Suprapubic skin (tissue), 4 donors: ENCODE data around the gene CRYM. TPM values are rescaled to one million over a fixed set of nuclear protein-coding genes. Genes with fewer than 3 reads are reported as not detected.

Experiments used
- DNase-seq, 2 donors: peaks; one replicate each; pipeline ENCODE4 v3.0.0-alpha.2; 2019; ENCODE audit warnings: low spot score in 2 of 2
- H3K27ac ChIP-seq: fragments of 200-600 bp; sonication (generic); one replicate; pipeline ENCODE4 v1.5.1; 2019
- H3K27me3 ChIP-seq: fragments of 200-600 bp; sonication (generic); one replicate; pipeline ENCODE4 v1.5.1; 2019
- H3K36me3 ChIP-seq: fragments of 200-600 bp; sonication (generic); one replicate; pipeline ENCODE4 v1.5.1; 2019
- H3K4me1 ChIP-seq: fragments of 200-600 bp; sonication (generic); one replicate; pipeline ENCODE4 v1.5.1; 2019
- H3K4me3 ChIP-seq: fragments of 200-600 bp; sonication (generic); one replicate; pipeline ENCODE4 v1.5.1; 2019; ENCODE audit warnings: mild to moderate bottlenecking
- H3K9me3 ChIP-seq: fragments of 200-600 bp; sonication (generic); one replicate; pipeline ENCODE4 v1.5.1; 2019
- EP300 ChIP-seq: sonication (generic); formaldehyde crosslinking; IDR thresholded peaks from one replicate; pipeline ENCODE4 v1.6.1; 2017; ENCODE audit warnings: antibody characterized with exemption
- POLR2A ChIP-seq, 2 donors: fragments of 450-650 bp; IDR thresholded peaks; one replicate each; pipeline ENCODE4 v1.6.1; 2017; ENCODE audit warnings: antibody characterized with exemption in 2 of 2, mild to moderate bottlenecking in 2 of 2, moderate library complexity in 2 of 2
- POLR2AphosphoS5 ChIP-seq, 3 donors: sonication (generic); formaldehyde crosslinking; IDR thresholded peaks; one replicate each; pipeline ENCODE4 v1.6.1; 2017; ENCODE audit warnings: antibody characterized with exemption in 3 of 3
- WGBS: methylation state at CpG from one replicate; pipeline ENCODE4 v1.1.5; 2018; 5-methylcytosine and 5-hydroxymethylcytosine counted together
- total RNA-seq, 4 donors: library from RNA; depleted of rRNA; stranded (reverse); fragments of >200 nt; gene quantifications; one replicate each; pipeline ENCODE4 v1.1.0, GENCODE V29; 2016
- TF ChIP-seq, protein P1 (sequence below), 2 donors: fragments of 200-600 bp in 1 of 2; fragments of 450-650 bp in 1 of 2; sonication (generic) in 1 of 2; IDR thresholded peaks; one replicate each; pipeline ENCODE4 v1.5.1; 2016 to 2019; ENCODE audit warnings: antibody characterized with exemption in 2 of 2, mild to moderate bottlenecking in 1 of 2, moderate library complexity in 1 of 2

Gene CRYM
- total RNA-seq, 4 donors from 2014 or later = 0.91 to 13.2 (median 5.5) TPM

DNA sequence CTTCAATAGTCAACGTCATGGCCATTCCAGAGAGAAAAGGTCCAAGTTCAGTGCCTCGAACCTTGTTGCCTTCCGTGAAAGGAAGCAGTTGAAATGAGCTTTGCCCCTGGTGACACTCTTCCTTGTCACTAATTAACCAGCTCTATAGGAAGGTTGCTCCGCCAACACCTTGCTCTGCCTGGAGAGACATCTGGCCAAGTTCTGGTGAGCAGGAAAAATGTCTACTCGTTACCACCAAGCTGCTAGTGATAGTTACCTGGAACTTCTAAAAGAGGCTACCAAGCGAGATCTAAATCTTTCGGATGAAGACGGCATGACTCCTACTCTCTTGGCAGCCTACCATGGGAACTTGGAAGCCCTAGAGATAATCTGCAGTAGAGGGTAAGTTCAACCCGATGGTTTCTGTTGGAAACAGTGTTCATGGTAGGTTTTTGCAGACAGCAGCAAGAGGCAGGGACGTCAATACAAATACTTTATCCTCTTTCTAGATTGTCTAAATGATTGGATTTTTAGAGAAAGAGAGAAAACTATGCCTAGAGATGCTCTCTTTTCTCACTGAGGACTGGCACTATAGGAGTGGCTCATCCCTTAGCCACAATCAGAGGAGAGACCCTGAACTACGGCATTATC is 44.5 kb downstream of the CRYM start, which contains the start of gene ANKS4B:
Gene ANKS4B, plus strand, starts transcription at position 179 of the 630 bp plus-strand sequence. Its CDS starts 39 bp downstream, at position 218.
- H3K9me3 ChIP-seq = no peaks in the 10 kb centered on the region
- DNase-seq = no peak
- H3K36me3 ChIP-seq = no peaks in the 10 kb centered on the region
- TF ChIP-seq, protein P1, sequence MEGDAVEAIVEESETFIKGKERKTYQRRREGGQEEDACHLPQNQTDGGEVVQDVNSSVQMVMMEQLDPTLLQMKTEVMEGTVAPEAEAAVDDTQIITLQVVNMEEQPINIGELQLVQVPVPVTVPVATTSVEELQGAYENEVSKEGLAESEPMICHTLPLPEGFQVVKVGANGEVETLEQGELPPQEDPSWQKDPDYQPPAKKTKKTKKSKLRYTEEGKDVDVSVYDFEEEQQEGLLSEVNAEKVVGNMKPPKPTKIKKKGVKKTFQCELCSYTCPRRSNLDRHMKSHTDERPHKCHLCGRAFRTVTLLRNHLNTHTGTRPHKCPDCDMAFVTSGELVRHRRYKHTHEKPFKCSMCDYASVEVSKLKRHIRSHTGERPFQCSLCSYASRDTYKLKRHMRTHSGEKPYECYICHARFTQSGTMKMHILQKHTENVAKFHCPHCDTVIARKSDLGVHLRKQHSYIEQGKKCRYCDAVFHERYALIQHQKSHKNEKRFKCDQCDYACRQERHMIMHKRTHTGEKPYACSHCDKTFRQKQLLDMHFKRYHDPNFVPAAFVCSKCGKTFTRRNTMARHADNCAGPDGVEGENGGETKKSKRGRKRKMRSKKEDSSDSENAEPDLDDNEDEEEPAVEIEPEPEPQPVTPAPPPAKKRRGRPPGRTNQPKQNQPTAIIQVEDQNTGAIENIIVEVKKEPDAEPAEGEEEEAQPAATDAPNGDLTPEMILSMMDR (IDR thresholded peaks at IDR 0.05) = no peak
- no peak for TF ChIP-seq EP300
- TF ChIP-seq POLR2AphosphoS5 (IDR thresholded peaks at IDR 0.05) = no peak
- no peak for TF ChIP-seq POLR2A (IDR thresholded peaks at IDR 0.05)
- no peaks in the 10 kb centered on the region for H3K4me1 ChIP-seq
- no peaks in the 10 kb centered on the region for H3K27me3 ChIP-seq
- no peak within 1 kb of the TSS for H3K4me3 ChIP-seq
- 83% methylated on average over 11 of the region's 11 CpGs for WGBS
- no peak within 1 kb of the TSS for H3K27ac ChIP-seq

DNA sequence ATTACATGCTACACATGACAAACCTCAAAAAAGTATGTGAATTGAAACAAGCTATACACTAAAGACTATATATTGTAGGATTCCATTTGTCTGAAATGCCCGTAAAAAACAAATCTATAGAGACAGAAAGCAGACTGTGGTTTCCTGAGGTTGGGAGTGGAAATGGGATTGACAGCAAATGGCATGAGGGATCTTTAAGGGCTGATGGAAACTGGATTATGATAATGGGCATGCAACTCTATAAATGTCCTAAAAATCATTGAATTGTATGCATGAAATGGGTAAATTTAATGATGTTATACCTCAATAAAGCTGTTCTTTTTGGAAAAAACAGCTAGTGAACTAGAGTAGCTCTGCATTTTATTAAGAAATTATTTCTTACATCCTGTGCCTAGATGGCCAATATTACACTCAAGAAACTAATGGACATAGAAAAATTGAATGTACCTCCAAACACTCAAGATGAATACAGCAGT is 45.0 kb downstream of the CRYM start:
- 97% methylated on average over 1 of the region's 1 CpG for WGBS
- no peak for DNase-seq

DNA sequence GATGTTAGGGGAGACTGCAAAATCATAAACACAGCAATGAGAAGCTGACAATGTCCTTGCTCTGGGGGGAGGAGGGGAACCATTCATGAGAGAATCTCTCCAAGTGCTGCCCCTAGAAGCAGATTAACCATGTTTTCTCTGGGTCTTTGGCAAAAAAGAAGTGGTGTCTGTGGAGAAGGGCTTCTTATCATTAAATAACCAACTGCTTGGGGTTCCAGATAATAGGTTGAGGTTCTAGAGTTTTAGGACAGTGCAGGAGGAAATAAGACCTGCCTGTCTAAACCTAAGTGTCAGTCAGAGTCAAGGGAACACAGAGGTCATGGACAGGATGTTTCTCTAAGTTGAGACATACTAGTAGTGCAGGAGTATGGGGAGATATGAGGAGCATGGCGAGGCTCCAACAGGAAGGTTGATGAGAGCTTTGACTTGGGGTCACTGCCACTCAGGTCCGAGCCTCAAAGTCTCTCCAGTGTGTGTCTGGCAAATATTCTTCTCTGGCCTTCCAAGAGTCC is 49.7 kb downstream of the CRYM start:
- WGBS = 87% methylated on average over 2 of the region's 2 CpGs
- Histone ChIP-seq H3K4me1 (no peaks in the 10 kb centered on the region), H3K4me3 (no peak overlapping the region), H3K36me3 (no peaks in the 10 kb centered on the region), H3K9me3 (no peaks in the 10 kb centered on the region), H3K27ac (no peak overlapping the region), H3K27me3 (peaks cover under 1% of the 10 kb centered on the region)
- DNase-seq = no peak
- no peak for TF ChIP-seq POLR2A (IDR thresholded peaks at IDR 0.05)

More for the DNA sequence above, 45.0 kb downstream of the CRYM start:
- Histone ChIP-seq H3K4me3 (no peak overlapping the region), H3K27ac (no peak overlapping the region), H3K36me3 (no peaks in the 10 kb centered on the region), H3K27me3 (no peaks in the 10 kb centered on the region), H3K4me1 (no peaks in the 10 kb centered on the region), H3K9me3 (no peaks in the 10 kb centered on the region)
- TF ChIP-seq POLR2AphosphoS5 (IDR thresholded peaks at IDR 0.05) = no peak
- no peak for TF ChIP-seq POLR2A (IDR thresholded peaks at IDR 0.05)
- no peak for TF ChIP-seq EP300
- TF ChIP-seq, protein P1 (IDR thresholded peaks at IDR 0.05) = no peak

DNA sequence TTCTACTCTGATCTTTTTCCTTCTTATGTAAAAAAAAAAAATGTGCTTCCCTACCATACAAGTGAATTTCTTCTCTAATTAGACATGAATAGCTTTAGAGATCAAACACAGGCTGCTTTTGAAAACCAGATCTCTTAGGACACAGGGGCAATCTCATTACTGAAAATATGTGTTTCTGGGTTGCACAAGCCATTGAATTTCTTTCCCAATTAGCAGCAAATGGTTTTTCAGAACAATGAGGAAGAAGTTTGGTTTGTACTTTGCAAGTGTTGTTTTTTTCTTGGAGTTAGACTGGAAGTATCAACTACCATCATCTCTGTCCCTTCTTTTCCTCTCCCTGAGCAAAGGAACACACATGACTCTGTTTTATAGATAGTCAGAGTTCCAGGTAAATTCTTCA is 50.2 kb downstream of the CRYM start:
- Histone ChIP-seq H3K4me1 (no peaks in the 10 kb centered on the region), H3K36me3 (no peaks in the 10 kb centered on the region), H3K9me3 (no peaks in the 10 kb centered on the region), H3K27ac (no peak overlapping the region), H3K4me3 (no peak overlapping the region), H3K27me3 (peaks cover 5% of the 10 kb centered on the region)
- TF ChIP-seq POLR2AphosphoS5 (IDR thresholded peaks at IDR 0.05) (no peak), EP300 (no peak), POLR2A (IDR thresholded peaks at IDR 0.05) (no peak)
- TF ChIP-seq, protein P1 (IDR thresholded peaks at IDR 0.05) = no peak
- no peak for DNase-seq

DNA sequence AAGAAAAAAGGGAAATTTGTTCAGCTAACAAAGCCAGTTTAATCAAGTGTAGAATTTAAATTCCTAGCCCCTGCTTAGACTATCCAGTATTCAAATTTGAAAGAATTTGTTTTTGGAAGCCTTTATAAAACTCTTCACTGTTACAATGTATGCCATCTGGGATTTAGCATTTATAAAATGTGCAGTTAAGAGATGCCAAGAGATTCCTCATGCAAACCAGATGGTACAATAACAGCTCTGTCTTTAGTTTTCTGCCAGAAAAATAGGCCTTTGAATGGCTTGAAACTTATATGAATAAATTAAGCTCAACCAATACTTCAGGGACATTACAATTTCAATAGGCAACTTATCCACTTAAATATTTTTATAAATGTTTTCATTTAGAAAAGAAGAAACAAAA is 51.3 kb downstream of the CRYM start:
- no peaks in the 10 kb centered on the region for H3K9me3 ChIP-seq
- H3K4me1 ChIP-seq = no peaks in the 10 kb centered on the region
- H3K27ac ChIP-seq = no peak overlapping the region
- no peak overlapping the region for H3K4me3 ChIP-seq
- no peak for DNase-seq
- H3K36me3 ChIP-seq = no peaks in the 10 kb centered on the region
- TF ChIP-seq EP300 (no peak), POLR2A (IDR thresholded peaks at IDR 0.05) (no peak), POLR2AphosphoS5 (IDR thresholded peaks at IDR 0.05) (no peak)
- TF ChIP-seq, protein P1 (IDR thresholded peaks at IDR 0.05) = no peak
- peaks cover 5% of the 10 kb centered on the region for H3K27me3 ChIP-seq
